Ureter (tissue), 1 donor: ENCODE data around the gene ALPK1. TPM values are rescaled to one million over a fixed set of nuclear protein-coding genes. Genes with fewer than 3 reads are reported as not detected.
"Not testable (repeated sequence)": the region's sequence is repeated elsewhere in the genome, so short reads cannot be mapped to it uniquely, and the experiment has no call there.

Source experiments
- DNase-seq: peaks from one replicate; pipeline ENCODE4 v3.0.0-alpha.2; 2020; ENCODE audit warnings: low spot score
- total RNA-seq: library from RNA; stranded (reverse); gene quantifications from one replicate; pipeline ENCODE4 v1.2.4, GENCODE V29; 2023
- donor health status: DM: yes; HTN: yes; CAD: no.

Gene ALPK1
- total RNA-seq, 1 donor from 2014 or later, result 49.1 TPM

DNA sequence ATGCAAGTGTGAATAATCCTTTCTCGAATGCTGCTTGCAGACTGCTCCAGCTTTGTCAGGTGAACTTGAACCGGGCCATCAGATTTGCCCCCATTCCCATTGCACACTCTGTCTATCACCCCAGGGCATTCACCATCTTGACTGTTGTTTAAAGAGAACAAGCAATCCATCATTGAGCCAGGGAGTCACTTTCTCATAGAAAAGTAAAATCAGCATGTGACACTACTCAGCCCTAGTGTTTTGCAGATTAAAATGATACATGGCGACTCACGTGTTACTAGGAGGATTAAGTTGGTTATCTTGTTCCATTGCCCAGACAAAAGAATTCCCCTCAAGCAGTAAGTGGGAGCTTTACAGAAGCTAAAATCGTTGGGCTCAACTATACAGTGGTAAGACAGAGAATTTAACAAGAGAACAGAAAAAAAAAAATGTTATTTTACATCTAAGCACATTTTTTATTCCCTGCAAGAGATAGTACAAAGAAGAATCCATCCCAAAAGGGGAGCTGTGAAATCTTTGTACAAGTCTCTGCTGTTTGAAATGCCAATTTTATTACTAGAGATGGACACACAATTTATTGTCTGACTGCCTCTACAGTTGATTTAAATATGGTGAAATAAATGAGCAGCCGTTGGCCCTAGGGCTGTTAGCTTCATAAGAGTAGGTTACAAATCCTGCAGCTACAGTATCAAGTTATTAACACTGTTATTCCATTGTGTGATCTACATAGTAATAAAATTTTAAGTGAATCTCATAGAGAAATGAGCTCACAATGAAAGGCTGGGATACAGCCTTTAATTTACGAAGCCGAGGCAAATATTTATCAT, 151.3 kb downstream of the ALPK1 start:
- no peak for DNase-seq

DNA sequence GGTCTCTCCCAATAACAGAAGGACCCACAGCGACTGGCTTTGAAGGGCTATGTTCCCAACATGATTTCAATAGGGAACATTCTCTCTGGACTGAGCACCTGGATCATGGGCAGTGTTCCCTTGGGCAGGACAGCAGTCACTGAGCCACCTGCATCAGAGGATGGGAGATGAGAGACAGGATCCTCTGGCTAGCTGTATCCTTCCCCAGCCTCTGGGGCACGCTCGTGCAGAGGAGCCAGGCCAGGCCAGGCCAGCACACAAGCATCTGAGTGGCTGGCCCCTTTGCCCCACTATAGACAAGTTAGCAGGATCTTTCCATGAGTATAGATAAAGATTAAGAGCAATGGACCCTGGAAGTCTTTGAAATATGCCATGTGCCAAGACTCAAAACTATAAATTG, 152.5 kb downstream of the ALPK1 start:
- no peak for DNase-seq

DNA sequence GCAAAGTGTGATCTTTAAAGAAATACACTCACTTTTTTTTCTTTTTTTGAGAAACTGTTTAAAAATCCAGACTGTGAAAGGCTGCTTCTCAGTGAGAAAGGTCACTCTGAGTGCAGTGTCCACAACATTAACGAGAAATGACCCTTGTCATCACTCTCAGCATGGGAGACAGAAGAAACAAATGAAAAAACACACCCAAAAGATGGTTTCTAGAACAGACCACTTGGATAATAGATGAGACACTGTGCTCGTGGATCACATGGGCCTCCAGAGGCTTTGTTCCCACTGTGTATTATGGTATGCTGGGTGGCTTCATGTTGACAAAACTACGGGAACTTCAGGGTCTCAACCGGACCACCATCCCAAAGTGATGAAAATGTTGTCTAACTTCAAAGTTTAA, 153.9 kb downstream of the ALPK1 start:
- DNase-seq, result no peak

DNA sequence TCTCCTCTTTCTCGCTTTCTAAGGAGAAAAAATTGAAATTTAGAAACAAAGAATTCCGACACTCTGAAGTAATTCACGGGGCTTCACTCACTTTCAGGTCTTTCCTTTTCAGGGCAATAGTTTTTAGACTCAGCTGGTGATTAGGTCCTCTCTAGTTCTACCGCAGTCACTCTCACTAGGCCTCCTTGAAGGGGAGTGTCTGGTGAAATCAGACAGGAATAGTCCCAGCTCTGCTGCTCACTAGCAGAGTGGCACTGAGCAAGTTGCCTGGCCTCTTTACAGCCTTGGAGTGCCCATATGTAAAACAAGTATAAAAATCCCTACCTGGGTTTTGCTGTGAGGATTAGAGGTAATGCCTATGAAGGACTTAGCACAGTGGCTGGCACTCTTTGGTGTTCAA, 154.7 kb downstream of the ALPK1 start:
- no peak for DNase-seq

DNA sequence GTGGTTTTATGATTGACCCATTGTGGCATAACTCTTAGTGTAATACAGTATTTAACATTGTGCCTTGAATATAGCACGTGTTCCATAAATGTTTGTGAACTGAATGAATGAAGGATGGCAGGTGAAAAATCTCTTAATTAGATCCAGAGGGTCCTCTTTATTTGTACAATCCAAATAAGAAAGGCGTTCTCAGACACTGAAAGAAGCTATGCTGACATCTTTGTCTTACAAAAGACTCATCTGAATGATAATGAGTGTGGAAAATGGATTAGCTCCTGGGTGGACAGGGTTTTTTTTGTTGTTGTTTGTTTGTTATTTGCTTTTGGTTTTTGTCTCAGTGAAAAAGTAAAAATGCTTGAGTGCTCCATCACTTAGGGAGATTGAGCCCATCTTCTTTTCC, 156.2 kb downstream of the ALPK1 start:
- DNase-seq, result no peak

DNA sequence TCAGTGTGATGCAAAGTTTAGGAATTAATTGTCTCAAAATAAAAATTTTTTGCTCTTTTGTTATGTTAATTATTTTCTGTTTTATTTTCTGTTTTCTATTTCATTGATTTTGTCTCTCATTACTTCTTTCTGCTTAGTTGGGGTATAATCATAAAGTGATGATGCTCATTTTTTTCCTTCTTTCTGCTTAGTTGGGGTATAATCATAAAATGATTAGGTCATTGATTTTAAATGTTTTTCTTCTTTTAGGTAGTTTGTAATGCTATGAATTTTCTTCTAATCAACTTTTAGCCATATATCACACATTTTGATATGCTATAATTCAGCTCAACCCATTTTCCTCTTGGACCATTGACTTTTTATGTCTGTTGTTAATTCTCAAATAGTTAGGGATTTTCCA, 175.1 kb downstream of the ALPK1 start:
- DNase-seq, result no peak

DNA sequence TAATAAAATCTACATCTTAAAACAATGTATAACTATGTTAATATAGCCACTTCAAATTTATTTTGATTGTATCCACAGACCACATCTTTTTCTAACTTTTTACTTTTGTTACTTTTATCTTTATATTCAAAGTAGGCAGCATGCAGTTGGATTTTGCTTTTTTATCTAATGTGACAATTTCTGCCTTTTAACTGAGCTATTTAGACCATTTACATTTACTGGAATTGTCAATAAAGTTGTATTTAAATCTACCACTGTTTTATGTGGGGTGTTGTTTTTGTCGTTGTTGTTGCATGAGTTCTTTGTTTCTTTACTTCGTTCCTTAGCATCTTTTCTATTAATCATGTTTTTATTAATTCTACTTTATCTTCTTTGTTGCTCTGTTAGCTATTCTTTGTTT, 176.8 kb downstream of the ALPK1 start:
- no peak for DNase-seq

DNA sequence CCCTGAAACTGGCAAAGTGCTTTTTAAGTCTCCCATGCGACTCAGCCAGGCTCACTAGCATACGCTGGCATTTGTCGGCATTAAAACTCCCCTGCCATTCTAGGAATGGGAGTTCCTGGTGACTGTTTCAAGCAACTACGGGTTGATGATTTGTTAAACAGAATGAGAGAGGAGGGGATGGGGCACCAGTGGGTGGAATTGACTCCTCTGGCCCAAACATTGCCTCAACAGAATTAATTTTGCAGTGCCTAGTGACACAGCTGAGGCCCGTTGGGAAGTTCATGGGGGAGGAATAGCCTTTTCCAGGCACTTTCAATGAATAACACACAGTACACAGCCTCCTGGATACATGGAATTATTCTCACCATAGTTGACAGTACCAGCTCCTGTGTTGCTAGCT, 188.8 kb downstream of the ALPK1 start:
- DNase-seq, result no peak

DNA sequence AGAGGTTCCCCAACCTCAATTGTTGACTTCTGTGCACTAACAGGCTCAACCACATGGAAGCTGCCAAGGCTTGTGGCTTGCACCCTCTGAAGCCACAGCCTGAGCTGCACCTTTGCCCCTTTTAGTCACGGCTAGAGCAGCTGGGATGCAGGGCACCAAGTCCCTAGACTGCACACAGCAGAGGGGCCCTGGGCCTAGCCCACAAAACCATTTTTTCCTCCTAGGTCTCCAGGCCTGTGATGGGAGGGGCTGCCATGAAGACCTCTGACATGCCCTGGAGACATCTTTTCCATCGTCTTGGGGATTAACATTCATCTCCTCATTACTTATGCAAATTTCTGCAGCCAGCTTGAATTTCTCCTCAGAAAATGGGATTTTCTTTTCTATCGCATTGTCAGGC, 193.6 kb downstream of the ALPK1 start:
- DNase-seq, result not testable (repeated sequence)

Other genes starting within 250 kb of the ALPK1 start
- 5.1 TPM for gene FAM241A, start 151.9 kb upstream of the ALPK1 start, total RNA-seq
- 28.3 TPM for gene AP1AR, start 65.6 kb upstream of the ALPK1 start, total RNA-seq
- gene TIFA, start 11.5 kb upstream of the ALPK1 start, total RNA-seq, result 8.0 TPM
- gene NEUROG2, start 218.8 kb downstream of the ALPK1 start, total RNA-seq, result not detected